ENCODE data around the gene FOXN1.

GRCh38 chr17:28514561-28515002 lies 8.4 kb downstream of the FOXN1 start:
- TF ChIP-seq POLR2A (IDR thresholded peaks at IDR 0.05) (no peak), CTCF (IDR thresholded peaks at IDR 0.05) (no peak)
